Neuronal stem cell (in vitro differentiated cells): Measurements from ENCODE around the gene ARMH2.

ENCODE experiments used
- DNase-seq: peaks from one replicate; pipeline ENCODE4 v3.0.0-alpha.2; 2013; ENCODE audit warnings: low spot score
- H2AFZ ChIP-seq: one replicate; pipeline ENCODE4 v1.6.1; 2013; ENCODE audit warnings: mild to moderate bottlenecking, low read length, inconsistent platforms
- H2AK5ac ChIP-seq: 2 replicates; pipeline ENCODE4 v1.6.1; 2013; ENCODE audit warnings: low read depth, mild to moderate bottlenecking, inconsistent platforms, low read length, moderate library complexity, mixed read lengths
- H2BK120ac ChIP-seq: 2 replicates; pipeline ENCODE4 v1.6.1; 2013; ENCODE audit warnings: low read depth, mild to moderate bottlenecking, inconsistent platforms, low read length, moderate library complexity, mixed read lengths
- H2BK12ac ChIP-seq: one replicate; pipeline ENCODE4 v1.6.1; 2013; ENCODE audit warnings: low read length, inconsistent platforms
- H2BK15ac ChIP-seq: 2 replicates; pipeline ENCODE4 v1.6.1; 2013; ENCODE audit warnings: mild to moderate bottlenecking, low read length, inconsistent platforms, mixed read lengths
- H2BK5ac ChIP-seq: one replicate; pipeline ENCODE4 v1.6.1; 2013; ENCODE audit warnings: inconsistent platforms, mild to moderate bottlenecking, low read length, moderate library complexity
- H3K14ac ChIP-seq: one replicate; pipeline ENCODE4 v1.6.1; 2013; ENCODE audit warnings: low read length, inconsistent platforms
- H3K18ac ChIP-seq: 2 replicates; pipeline ENCODE4 v1.6.1; 2013; ENCODE audit warnings: low read length, inconsistent platforms
- H3K23ac ChIP-seq: 2 replicates; pipeline ENCODE4 v1.6.1; 2013; ENCODE audit warnings: low read depth, mild to moderate bottlenecking, mixed read lengths, low read length, inconsistent platforms; ENCODE audit not compliant: poor library complexity
- H3K27ac ChIP-seq: replicated peaks from 3 replicates; pipeline ENCODE4 v1.5.1; 2013; ENCODE audit warnings: low read length, inconsistent platforms
- H3K27me3 ChIP-seq, 3 experiments: 2 replicates each; pipeline ENCODE4 v1.6.1; 2013; ENCODE audit warnings: low read length in 3 of 3, mild to moderate bottlenecking in 2 of 3, inconsistent platforms in 1 of 3, low read depth in 1 of 3, mixed read lengths in 1 of 3, moderate library complexity in 1 of 3; ENCODE audit not compliant: control insufficient read depth in 3 of 3, insufficient read depth in 3 of 3
- H3K36me3 ChIP-seq, 2 donors: replicated peaks in 1 of 2; 2 replicates each; pipeline ENCODE4 v1.6.1; 2013; ENCODE audit warnings: low read length in 2 of 2; ENCODE audit not compliant: control insufficient read depth in 2 of 2, insufficient read depth in 2 of 2
- H3K4ac ChIP-seq: 2 replicates; pipeline ENCODE4 v1.6.1; 2013; ENCODE audit warnings: inconsistent platforms, mild to moderate bottlenecking, low read length, moderate library complexity
- H3K4me1 ChIP-seq, 2 donors: 1 replicate in 1 of 2; 2 replicates in 1 of 2; pipeline ENCODE4 v1.6.1; 2013; ENCODE audit warnings: low read length in 2 of 2, low read depth in 1 of 2; ENCODE audit not compliant: control insufficient read depth in 2 of 2, insufficient read depth in 1 of 2
- H3K4me2 ChIP-seq: one replicate; pipeline ENCODE4 v1.6.1; 2013; ENCODE audit warnings: mild to moderate bottlenecking, low read length, inconsistent platforms; ENCODE audit not compliant: insufficient read depth, poor library complexity, severe bottlenecking
- H3K4me3 ChIP-seq, 2 donors: 2 replicates each; pipeline ENCODE4 v1.5.1; 2013; ENCODE audit warnings: low read length in 2 of 2, mild to moderate bottlenecking in 2 of 2, inconsistent platforms in 1 of 2, moderate library complexity in 1 of 2
- H3K79me1 ChIP-seq: one replicate; pipeline ENCODE4 v1.6.1; 2013; ENCODE audit warnings: low read depth, mild to moderate bottlenecking, inconsistent platforms, low read length, moderate library complexity
- H3K9ac ChIP-seq: one replicate; pipeline ENCODE4 v1.6.1; 2013; ENCODE audit warnings: mild to moderate bottlenecking, low read depth, low read length, inconsistent platforms; ENCODE audit not compliant: poor library complexity
- H3K9me3 ChIP-seq, 2 donors: replicated peaks in 1 of 2; 2 replicates each; pipeline versions ENCODE3 to v1.6.1; 2013; ENCODE audit warnings: low read length in 2 of 2, mild to moderate bottlenecking in 2 of 2, inconsistent platforms in 1 of 2, low read depth in 1 of 2, mixed read lengths in 1 of 2, moderate library complexity in 1 of 2; ENCODE audit not compliant: control insufficient read depth in 2 of 2, insufficient read depth in 1 of 2
- H4K8ac ChIP-seq: one replicate; pipeline ENCODE4 v1.6.1; 2013; ENCODE audit warnings: low read depth, mild to moderate bottlenecking, inconsistent platforms, low read length, moderate library complexity
- H4K91ac ChIP-seq: one replicate; pipeline ENCODE4 v1.6.1; 2013; ENCODE audit warnings: low read length, low read depth, mild to moderate bottlenecking, inconsistent platforms; ENCODE audit not compliant: poor library complexity
- WGBS, 2 donors: extraction: QIAGEN DNeasy Blood & Tissue Kit; methylation state at CpG; one replicate each; pipeline ENCODE4 v1.1.7; 2013; ENCODE audit warnings: missing lambda C conversion rate in 2 of 2, mixed read lengths in 1 of 2; ENCODE audit not compliant: insufficient read length in 2 of 2, insufficient replicate concordance in 1 of 2; ENCODE audit errors: extremely low coverage in 2 of 2; 5-methylcytosine and 5-hydroxymethylcytosine counted together

ARMH2 gene

GRCh38 chr6:24844903-24845302 is 46.2 kb upstream of the ARMH2 start:
- Histone ChIP-seq H2BK5ac (no peak overlapping the region), H3K14ac (peak overlapping the region; percentile 59), H4K8ac (no peak overlapping the region), H2BK15ac (no peak overlapping the region), H3K27me3 (no peaks in the 10 kb centered on the region), H3K18ac (no peak overlapping the region), H3K36me3 (peaks cover 0 to 68% of the 10 kb centered on the region in 2 donors), H4K91ac (no peak overlapping the region), H3K9me3 (no peaks in the 10 kb centered on the region), H3K4me2 (no peak overlapping the region), H3K4me3 (no peak overlapping the region), H2AK5ac (no peak overlapping the region), H3K23ac (no peak overlapping the region), H3K27ac (no peak overlapping the region), H3K4me1 (peaks cover 2 to 7% of the 10 kb centered on the region in 2 donors), H3K9ac (no peak overlapping the region), H2BK12ac (no peak overlapping the region), H2AFZ (no peak overlapping the region), H3K79me1 (no peaks in the 10 kb centered on the region), H2BK120ac (no peak overlapping the region), H3K4ac (no peak overlapping the region)
- no peak for DNase-seq
- WGBS, 2 donors = no CpG with 5 or more reads among the region's 6 CpGs

GRCh38 chr6:24844061-24844460 is 45.3 kb upstream of the ARMH2 start:
- H3K9ac ChIP-seq = no peak overlapping the region
- peaks cover 2 to 7% of the 10 kb centered on the region in 2 donors for H3K4me1 ChIP-seq
- no peaks in the 10 kb centered on the region for H3K79me1 ChIP-seq
- no peak overlapping the region for H2AFZ ChIP-seq
- no peak overlapping the region for H3K4ac ChIP-seq
- H3K27ac ChIP-seq = no peak overlapping the region
- no peak overlapping the region for H4K8ac ChIP-seq
- no peak overlapping the region for H2BK12ac ChIP-seq
- no peak for DNase-seq
- H2BK15ac ChIP-seq = no peak overlapping the region
- H3K36me3 ChIP-seq = peaks cover 0 to 62% of the 10 kb centered on the region in 2 donors
- H2AK5ac ChIP-seq = no peak overlapping the region
- no CpG with 5 or more reads among the region's 1 CpG for WGBS, 2 donors
- H2BK120ac ChIP-seq = no peak overlapping the region
- no peaks in the 10 kb centered on the region for H3K9me3 ChIP-seq
- H4K91ac ChIP-seq = no peak overlapping the region
- no peak overlapping the region for H3K18ac ChIP-seq
- H3K14ac ChIP-seq = no peak overlapping the region
- no peak overlapping the region for H3K4me2 ChIP-seq
- no peaks in the 10 kb centered on the region for H3K27me3 ChIP-seq
- no peak overlapping the region for H3K4me3 ChIP-seq
- H3K23ac ChIP-seq = no peak overlapping the region
- H2BK5ac ChIP-seq = no peak overlapping the region

GRCh38 chr6:24840187-24840586 is 41.5 kb upstream of the ARMH2 start:
- DNase-seq = no peak
- H3K18ac ChIP-seq = no peak overlapping the region
- H2BK5ac ChIP-seq = no peak overlapping the region
- no peak overlapping the region for H3K23ac ChIP-seq
- WGBS, 2 donors = no CpG with 5 or more reads among the region's 2 CpGs
- no peak overlapping the region for H2BK15ac ChIP-seq
- no peak overlapping the region for H3K4me2 ChIP-seq
- no peak overlapping the region for H3K27ac ChIP-seq
- H3K27me3 ChIP-seq = no peaks in the 10 kb centered on the region
- no peak overlapping the region for H2AFZ ChIP-seq
- no peak overlapping the region for H3K4me3 ChIP-seq
- H3K9ac ChIP-seq = no peak overlapping the region
- H2BK12ac ChIP-seq = no peak overlapping the region
- H3K4ac ChIP-seq = no peak overlapping the region
- no peaks in the 10 kb centered on the region for H3K79me1 ChIP-seq
- H2BK120ac ChIP-seq = no peak overlapping the region
- no peak overlapping the region for H4K8ac ChIP-seq
- no peaks in the 10 kb centered on the region for H3K9me3 ChIP-seq
- H4K91ac ChIP-seq = no peak overlapping the region
- no peak overlapping the region for H3K14ac ChIP-seq
- H3K36me3 ChIP-seq = peaks cover 0 to 38% of the 10 kb centered on the region in 2 donors
- peaks cover 4 to 5% of the 10 kb centered on the region in 2 donors for H3K4me1 ChIP-seq
- H2AK5ac ChIP-seq = no peak overlapping the region

GRCh38 chr6:24838994-24839393 is 40.3 kb upstream of the ARMH2 start:
- Histone ChIP-seq H3K4me3 (no peak overlapping the region), H3K9ac (no peak overlapping the region), H4K91ac (no peak overlapping the region), H2BK12ac (no peak overlapping the region), H2BK5ac (no peak overlapping the region), H3K4me1 (peaks cover 3 to 4% of the 10 kb centered on the region in 2 donors), H3K79me1 (no peaks in the 10 kb centered on the region), H2BK15ac (no peak overlapping the region), H3K4ac (no peak overlapping the region), H3K23ac (no peak overlapping the region), H4K8ac (no peak overlapping the region), H3K27me3 (no peaks in the 10 kb centered on the region), H3K18ac (no peak overlapping the region), H2AK5ac (no peak overlapping the region), H3K27ac (no peak overlapping the region), H3K36me3 (peaks cover 0 to 33% of the 10 kb centered on the region in 2 donors), H3K14ac (no peak overlapping the region), H3K4me2 (no peak overlapping the region), H2AFZ (no peak overlapping the region), H3K9me3 (no peaks in the 10 kb centered on the region), H2BK120ac (no peak overlapping the region)
- WGBS, 2 donors = no CpG with 5 or more reads among the region's 5 CpGs
- no peak for DNase-seq
